HL-60 (cell line): ENCODE measurements around the gene UBE2V1.
"Not testable (repeated sequence)": the region's sequence is repeated elsewhere in the genome, so short reads cannot be mapped to it uniquely, and the experiment has no call there.

Experiments
- DNase-seq, 2 experiments: peaks; one replicate each; pipeline ENCODE4 v3.0.0-alpha.2; 2010 to 2020; ENCODE audit warnings: low read depth in 1 of 2, low spot score in 1 of 2
- H3K27ac ChIP-seq: fragments of 250-450 bp; sonication (Bioruptor Pico); replicated peaks from 2 replicates; pipeline ENCODE4 v1.5.1; 2020; ENCODE audit warnings: mild to moderate bottlenecking, moderate library complexity
- H3K27me3 ChIP-seq: fragments of 250-450 bp; sonication (Bioruptor Pico); 2 replicates; pipeline ENCODE4 v1.5.1; 2021; ENCODE audit warnings: mild to moderate bottlenecking, moderate library complexity; ENCODE audit not compliant: insufficient read depth, poor library complexity, severe bottlenecking
- H3K4me3 ChIP-seq: replicated peaks from 2 replicates; pipeline ENCODE4 v1.5.1; 2011; ENCODE audit warnings: mild to moderate bottlenecking, control low read depth, low read length; ENCODE audit not compliant: insufficient read depth
- GABPA ChIP-seq: IDR thresholded peaks from 2 replicates; pipeline ENCODE4 v1.6.1; 2012; ENCODE audit warnings: low read depth
- POLR2AphosphoS5 ChIP-seq: IDR thresholded peaks from 2 replicates; pipeline ENCODE4 v1.6.1; 2012; ENCODE audit warnings: low read depth
- REST ChIP-seq: IDR thresholded peaks from 2 replicates; pipeline ENCODE4 v1.6.1; 2012; ENCODE audit warnings: low read depth; ENCODE audit not compliant: insufficient replicate concordance
- SPI1 ChIP-seq: IDR thresholded peaks from 2 replicates; pipeline ENCODE4 v1.6.1; 2012; ENCODE audit warnings: low read depth, mild to moderate bottlenecking, borderline replicate concordance
- TF ChIP-seq, protein P1 (sequence below): IDR thresholded peaks from one replicate; pipeline ENCODE4 v1.5.1; 2011; ENCODE audit warnings: low read length, control low read depth, inconsistent platforms; ENCODE audit not compliant: insufficient read depth

Gene UBE2V1

DNA sequence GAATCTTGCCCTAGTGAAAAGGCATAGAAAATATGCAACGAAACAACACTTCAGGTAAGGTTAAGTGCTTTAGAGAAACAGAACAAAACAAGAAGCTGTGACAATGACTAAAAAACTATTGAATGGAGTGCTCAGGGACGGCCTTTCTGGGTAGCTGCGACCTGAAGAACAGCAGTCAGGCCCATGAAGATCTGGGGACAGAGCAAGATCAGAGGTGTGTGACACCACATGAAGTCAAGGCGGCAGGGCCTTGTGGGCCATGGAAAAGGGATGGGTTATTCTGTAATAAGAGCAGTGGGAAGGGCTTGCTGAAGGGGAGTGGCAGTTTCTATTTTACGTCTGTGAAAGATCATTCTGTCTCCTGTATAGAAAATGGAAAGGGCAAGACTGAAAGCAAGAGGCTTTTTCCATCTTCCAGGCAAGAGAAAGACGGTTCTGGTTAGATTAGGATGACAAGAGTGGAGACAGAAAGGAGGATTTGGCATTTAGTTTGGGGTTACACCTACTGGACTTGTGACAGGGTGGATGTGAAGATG lies 5.1 kb downstream of the UBE2V1 start:
- no peak overlapping the region for H3K4me3 ChIP-seq
- no peak overlapping the region for H3K27ac ChIP-seq

DNA sequence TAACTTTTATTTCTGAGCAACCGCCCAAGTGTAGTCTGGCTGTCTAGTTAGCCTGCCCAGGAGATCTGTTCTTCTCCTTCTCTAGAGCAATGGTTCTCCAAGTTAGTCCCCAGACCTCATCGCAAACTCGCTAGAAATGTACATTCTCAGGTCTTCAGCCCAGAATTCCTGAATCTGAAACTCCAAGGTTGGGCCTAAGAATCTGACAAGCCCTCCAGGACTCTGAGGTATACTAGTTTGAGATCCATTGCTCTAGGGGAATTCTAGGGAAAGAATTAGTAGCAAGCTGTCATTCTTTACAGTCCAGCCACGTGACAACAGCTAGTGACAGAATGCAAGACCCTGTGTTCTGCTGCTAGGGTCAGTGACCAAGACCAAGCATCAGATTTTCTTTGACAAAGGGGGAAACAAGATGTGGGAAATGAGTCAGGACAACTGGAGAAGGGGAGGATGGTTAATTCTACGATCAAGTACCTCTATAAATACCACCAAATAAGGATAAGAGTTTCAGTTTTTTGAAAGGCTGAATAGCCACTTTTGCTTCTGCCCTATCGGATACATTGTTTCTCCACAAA lies 5.8 kb downstream of the UBE2V1 start:
- no peak for TF ChIP-seq GABPA
- Histone ChIP-seq H3K27ac (no peak overlapping the region), H3K4me3 (no peak overlapping the region), H3K27me3 (no peaks in the 10 kb centered on the region)
- DNase-seq, result no peak

More for the DNA sequence above, 5.1 kb downstream of the UBE2V1 start:
- no peak for DNase-seq
- H3K27me3 ChIP-seq, result no peaks in the 10 kb centered on the region
- TF ChIP-seq GABPA (no peak), POLR2AphosphoS5 (no peak), REST (no peak), SPI1 (no peak)
- TF ChIP-seq, protein P1, sequence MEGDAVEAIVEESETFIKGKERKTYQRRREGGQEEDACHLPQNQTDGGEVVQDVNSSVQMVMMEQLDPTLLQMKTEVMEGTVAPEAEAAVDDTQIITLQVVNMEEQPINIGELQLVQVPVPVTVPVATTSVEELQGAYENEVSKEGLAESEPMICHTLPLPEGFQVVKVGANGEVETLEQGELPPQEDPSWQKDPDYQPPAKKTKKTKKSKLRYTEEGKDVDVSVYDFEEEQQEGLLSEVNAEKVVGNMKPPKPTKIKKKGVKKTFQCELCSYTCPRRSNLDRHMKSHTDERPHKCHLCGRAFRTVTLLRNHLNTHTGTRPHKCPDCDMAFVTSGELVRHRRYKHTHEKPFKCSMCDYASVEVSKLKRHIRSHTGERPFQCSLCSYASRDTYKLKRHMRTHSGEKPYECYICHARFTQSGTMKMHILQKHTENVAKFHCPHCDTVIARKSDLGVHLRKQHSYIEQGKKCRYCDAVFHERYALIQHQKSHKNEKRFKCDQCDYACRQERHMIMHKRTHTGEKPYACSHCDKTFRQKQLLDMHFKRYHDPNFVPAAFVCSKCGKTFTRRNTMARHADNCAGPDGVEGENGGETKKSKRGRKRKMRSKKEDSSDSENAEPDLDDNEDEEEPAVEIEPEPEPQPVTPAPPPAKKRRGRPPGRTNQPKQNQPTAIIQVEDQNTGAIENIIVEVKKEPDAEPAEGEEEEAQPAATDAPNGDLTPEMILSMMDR, result no peak

GRCh38 chr20:50106669-50107068 lies 6.3 kb downstream of the UBE2V1 start:
- not testable (repeated sequence) for H3K27me3 ChIP-seq, H3K4me3 ChIP-seq, DNase-seq, H3K27ac ChIP-seq

GRCh38 chr20:50103464-50104107 lies 9.4 kb downstream of the UBE2V1 start:
- not testable (repeated sequence) for H3K4me3 ChIP-seq, DNase-seq, H3K27me3 ChIP-seq, H3K27ac ChIP-seq

DNA sequence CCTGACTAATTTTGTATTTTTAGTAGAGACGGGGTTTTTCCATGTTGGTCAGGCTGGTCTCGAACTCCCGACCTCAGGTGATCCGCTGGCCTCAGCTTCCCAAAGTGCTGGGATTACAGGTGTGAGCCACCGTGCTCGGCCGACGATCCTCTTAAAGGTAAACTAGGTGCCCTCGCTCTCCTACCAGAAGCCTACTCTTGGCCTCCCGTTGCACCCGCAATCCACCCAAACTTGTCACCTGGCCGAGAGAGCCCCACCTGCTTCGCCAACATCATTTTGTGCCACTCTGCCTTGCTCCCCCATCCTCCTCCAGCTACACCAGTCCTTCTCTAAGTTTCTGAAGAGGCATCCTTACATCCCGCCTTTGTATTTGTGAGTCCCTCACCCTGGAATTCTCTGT lies 10.4 kb downstream of the UBE2V1 start:
- DNase-seq, H3K4me3 ChIP-seq, H3K27me3 ChIP-seq, H3K27ac ChIP-seq: not testable (repeated sequence)

- TF ChIP-seq, protein P1, result no peak
- no peak for TF ChIP-seq SPI1
- no peak for TF ChIP-seq GABPA
- TF ChIP-seq POLR2AphosphoS5, result no peak
- TF ChIP-seq REST, result no peak
- Histone ChIP-seq H3K27me3 (no peaks in the 10 kb centered on the region), H3K4me3 (no peak overlapping the region), H3K27ac (no peak overlapping the region)
- no peak for DNase-seq
These were observed 11.1 kb downstream of the UBE2V1 start for GRCh38 chr20:50101887-50102286.
